ENCODE measurements around the gene CA4. TPM values are rescaled to one million over a fixed set of nuclear protein-coding genes. Genes with fewer than 3 reads are reported as not detected.

CA4 gene
- total and polyA plus RNA-seq, 9 of the 15 experiments (the other 6 are each of a cell fraction or from before 2014, with no cell fraction given): 0.13 TPM; not detected in 7

DNA sequence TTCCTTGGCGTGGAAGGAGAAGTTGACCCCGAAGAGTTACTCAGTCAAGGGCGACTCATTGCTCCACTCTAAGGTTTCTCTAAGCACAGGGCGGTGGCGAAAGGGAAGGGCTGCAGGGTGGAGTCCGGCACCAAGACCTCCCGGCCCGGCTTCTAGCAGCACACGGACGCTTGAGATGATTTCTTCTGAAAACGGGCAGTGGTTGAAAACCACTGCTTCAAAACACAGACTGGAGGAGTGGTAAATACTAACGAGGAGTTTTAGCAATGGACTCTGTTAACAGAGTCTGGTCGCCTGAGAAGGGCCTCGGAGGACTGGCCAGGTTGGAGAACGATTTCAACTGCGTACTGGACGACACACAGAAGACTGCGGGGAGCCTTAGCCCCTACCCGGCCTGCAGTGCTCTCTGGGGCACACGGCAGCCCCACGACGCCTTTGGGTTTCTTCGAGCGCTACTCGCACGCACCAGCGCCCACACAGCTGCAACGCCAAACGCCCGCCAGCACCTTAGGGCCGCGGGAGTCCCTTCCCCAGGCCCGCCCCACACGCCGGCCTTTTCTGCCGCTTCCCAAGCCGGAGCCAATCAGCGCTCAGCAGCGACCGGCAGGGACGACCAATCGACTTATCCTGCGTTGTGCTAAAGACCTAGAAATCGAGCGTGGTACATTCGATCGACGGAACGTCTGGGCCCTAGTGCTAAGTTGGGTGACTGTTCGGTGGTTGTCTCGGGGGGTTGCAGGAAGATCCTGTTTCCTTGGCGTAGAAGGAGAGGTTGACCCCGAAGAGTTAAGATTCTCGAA is 14.4 kb upstream of the CA4 start (continued):
- TF ChIP-seq, protein P1, sequence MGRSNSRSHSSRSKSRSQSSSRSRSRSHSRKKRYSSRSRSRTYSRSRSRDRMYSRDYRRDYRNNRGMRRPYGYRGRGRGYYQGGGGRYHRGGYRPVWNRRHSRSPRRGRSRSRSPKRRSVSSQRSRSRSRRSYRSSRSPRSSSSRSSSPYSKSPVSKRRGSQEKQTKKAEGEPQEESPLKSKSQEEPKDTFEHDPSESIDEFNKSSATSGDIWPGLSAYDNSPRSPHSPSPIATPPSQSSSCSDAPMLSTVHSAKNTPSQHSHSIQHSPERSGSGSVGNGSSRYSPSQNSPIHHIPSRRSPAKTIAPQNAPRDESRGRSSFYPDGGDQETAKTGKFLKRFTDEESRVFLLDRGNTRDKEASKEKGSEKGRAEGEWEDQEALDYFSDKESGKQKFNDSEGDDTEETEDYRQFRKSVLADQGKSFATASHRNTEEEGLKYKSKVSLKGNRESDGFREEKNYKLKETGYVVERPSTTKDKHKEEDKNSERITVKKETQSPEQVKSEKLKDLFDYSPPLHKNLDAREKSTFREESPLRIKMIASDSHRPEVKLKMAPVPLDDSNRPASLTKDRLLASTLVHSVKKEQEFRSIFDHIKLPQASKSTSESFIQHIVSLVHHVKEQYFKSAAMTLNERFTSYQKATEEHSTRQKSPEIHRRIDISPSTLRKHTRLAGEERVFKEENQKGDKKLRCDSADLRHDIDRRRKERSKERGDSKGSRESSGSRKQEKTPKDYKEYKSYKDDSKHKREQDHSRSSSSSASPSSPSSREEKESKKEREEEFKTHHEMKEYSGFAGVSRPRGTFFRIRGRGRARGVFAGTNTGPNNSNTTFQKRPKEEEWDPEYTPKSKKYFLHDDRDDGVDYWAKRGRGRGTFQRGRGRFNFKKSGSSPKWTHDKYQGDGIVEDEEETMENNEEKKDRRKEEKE (IDR thresholded peaks at IDR 0.05; ENCODE audit: borderline replicate concordance in 1 of 2, control insufficient read depth in 1 of 2, low read depth in 2 of 2, low read length in 1 of 2): no peak
- TF ChIP-seq, protein P2, sequence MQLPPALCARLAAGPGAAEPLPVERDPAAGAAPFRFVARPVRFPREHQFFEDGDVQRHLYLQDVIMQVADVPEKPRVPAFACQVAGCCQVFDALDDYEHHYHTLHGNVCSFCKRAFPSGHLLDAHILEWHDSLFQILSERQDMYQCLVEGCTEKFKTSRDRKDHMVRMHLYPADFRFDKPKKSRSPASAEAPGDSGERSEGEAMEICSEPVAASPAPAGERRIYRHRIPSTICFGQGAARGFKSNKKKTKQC (CRISPR knock-in tag; IDR thresholded peaks at IDR 0.05): peak; percentile 72; the same call in 1 of the 2 replicates
- TF ChIP-seq MEF2D (tag; conservative IDR thresholded peaks at IDR 0.05; ENCODE audit: low read depth): no peak
- TF ChIP-seq SMARCC2 (IDR thresholded peaks at IDR 0.05; ENCODE audit: low read depth): no peak
- peak; percentile 47; the same call in 1 of the 2 replicates for TF ChIP-seq POLR2AphosphoS5 (IDR thresholded peaks at IDR 0.05; ENCODE audit: control insufficient read depth, insufficient read depth, low read depth, low read length)
- TF ChIP-seq HDAC8 (tag; IDR thresholded peaks at IDR 0.05): no peak
- TF ChIP-seq ZNF133 (CRISPR knock-in tag; IDR thresholded peaks at IDR 0.05): no peak
- no peak for TF ChIP-seq SMAD3 (CRISPR knock-in tag; conservative IDR thresholded peaks at IDR 0.05)
- TF ChIP-seq TCF3 (CRISPR knock-in tag; IDR thresholded peaks at IDR 0.05): 0 out of 2 replicates have a peak, but pooled peaks have one; percentile 12
- TF ChIP-seq CXXC5 (CRISPR knock-in tag; IDR thresholded peaks at IDR 0.05): peak; percentile 90
- TF ChIP-seq GABPB1 (CRISPR knock-in tag; IDR thresholded peaks at IDR 0.05): peak; percentile 79
- TF ChIP-seq PTBP1 (IDR thresholded peaks at IDR 0.05; ENCODE audit: low read depth, low read length): no peak
- TF ChIP-seq, protein P3, sequence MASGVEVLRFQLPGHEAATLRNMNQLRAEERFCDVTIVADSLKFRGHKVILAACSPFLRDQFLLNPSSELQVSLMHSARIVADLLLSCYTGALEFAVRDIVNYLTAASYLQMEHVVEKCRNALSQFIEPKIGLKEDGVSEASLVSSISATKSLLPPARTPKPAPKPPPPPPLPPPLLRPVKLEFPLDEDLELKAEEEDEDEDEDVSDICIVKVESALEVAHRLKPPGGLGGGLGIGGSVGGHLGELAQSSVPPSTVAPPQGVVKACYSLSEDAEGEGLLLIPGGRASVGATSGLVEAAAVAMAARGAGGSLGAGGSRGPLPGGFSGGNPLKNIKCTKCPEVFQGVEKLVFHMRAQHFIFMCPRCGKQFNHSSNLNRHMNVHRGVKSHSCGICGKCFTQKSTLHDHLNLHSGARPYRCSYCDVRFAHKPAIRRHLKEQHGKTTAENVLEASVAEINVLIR (CRISPR knock-in tag; IDR thresholded peaks at IDR 0.05): no peak
- no peak for TF ChIP-seq ZNF398 (CRISPR knock-in tag; IDR thresholded peaks at IDR 0.05)
- TF ChIP-seq RB1 (IDR thresholded peaks at IDR 0.05; ENCODE audit: low read depth): peak; percentile 74
- no peak for TF ChIP-seq HIVEP1 (CRISPR knock-in tag; IDR thresholded peaks at IDR 0.05)
- no peak for TF ChIP-seq NBN (IDR thresholded peaks at IDR 0.05; ENCODE audit: low read depth)
- TF ChIP-seq YBX1 (IDR thresholded peaks at IDR 0.05): no peak
- TF ChIP-seq ZNF57 (CRISPR knock-in tag; IDR thresholded peaks at IDR 0.05): no peak
- no peak for TF ChIP-seq ETV6 (IDR thresholded peaks at IDR 0.05; ENCODE audit: borderline replicate concordance in 1 of 2, low read depth in 2 of 2, low read length in 1 of 2)
- no peak for TF ChIP-seq ETV6 (CRISPR knock-in tag; IDR thresholded peaks at IDR 0.05; ENCODE audit: borderline replicate concordance)
- no peak for TF ChIP-seq ETV1 (tag; conservative IDR thresholded peaks at IDR 0.05; ENCODE audit: low read depth)
